ENCODE data around the gene COL13A1.

DNA sequence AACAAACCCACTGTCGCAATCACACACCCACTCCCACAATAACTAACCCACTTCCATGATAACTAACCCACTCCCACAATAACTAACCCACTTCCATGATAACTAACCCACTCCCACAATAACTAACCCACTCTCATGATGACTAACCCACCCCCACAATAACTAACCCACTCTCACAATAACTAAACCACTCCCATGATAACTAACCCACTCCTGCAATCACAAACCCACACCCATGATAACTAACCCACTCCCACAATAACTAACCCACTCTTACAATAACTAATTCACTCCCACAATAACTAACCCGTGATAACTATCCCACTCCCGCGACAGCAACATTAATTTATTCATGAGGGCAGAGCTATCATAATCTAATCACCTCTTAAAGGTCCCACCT is 105.8 kb downstream of the COL13A1 start:
- TF ChIP-seq, protein P1, sequence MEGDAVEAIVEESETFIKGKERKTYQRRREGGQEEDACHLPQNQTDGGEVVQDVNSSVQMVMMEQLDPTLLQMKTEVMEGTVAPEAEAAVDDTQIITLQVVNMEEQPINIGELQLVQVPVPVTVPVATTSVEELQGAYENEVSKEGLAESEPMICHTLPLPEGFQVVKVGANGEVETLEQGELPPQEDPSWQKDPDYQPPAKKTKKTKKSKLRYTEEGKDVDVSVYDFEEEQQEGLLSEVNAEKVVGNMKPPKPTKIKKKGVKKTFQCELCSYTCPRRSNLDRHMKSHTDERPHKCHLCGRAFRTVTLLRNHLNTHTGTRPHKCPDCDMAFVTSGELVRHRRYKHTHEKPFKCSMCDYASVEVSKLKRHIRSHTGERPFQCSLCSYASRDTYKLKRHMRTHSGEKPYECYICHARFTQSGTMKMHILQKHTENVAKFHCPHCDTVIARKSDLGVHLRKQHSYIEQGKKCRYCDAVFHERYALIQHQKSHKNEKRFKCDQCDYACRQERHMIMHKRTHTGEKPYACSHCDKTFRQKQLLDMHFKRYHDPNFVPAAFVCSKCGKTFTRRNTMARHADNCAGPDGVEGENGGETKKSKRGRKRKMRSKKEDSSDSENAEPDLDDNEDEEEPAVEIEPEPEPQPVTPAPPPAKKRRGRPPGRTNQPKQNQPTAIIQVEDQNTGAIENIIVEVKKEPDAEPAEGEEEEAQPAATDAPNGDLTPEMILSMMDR (IDR thresholded peaks at IDR 0.05): no peak
- no peak for TF ChIP-seq POLR2A (IDR thresholded peaks at IDR 0.05)
